IPS DF 19.7 (cell line): ENCODE data around the gene IQGAP2.
"Not testable (repeated sequence)": the region's sequence is repeated elsewhere in the genome, so short reads cannot be mapped to it uniquely, and the experiment has no call there.

Experiments
- DNase-seq: peaks from one replicate; pipeline ENCODE4 v3.0.0-alpha.2; 2013; ENCODE audit warnings: low read depth, low spot score

IQGAP2 gene, protein sequence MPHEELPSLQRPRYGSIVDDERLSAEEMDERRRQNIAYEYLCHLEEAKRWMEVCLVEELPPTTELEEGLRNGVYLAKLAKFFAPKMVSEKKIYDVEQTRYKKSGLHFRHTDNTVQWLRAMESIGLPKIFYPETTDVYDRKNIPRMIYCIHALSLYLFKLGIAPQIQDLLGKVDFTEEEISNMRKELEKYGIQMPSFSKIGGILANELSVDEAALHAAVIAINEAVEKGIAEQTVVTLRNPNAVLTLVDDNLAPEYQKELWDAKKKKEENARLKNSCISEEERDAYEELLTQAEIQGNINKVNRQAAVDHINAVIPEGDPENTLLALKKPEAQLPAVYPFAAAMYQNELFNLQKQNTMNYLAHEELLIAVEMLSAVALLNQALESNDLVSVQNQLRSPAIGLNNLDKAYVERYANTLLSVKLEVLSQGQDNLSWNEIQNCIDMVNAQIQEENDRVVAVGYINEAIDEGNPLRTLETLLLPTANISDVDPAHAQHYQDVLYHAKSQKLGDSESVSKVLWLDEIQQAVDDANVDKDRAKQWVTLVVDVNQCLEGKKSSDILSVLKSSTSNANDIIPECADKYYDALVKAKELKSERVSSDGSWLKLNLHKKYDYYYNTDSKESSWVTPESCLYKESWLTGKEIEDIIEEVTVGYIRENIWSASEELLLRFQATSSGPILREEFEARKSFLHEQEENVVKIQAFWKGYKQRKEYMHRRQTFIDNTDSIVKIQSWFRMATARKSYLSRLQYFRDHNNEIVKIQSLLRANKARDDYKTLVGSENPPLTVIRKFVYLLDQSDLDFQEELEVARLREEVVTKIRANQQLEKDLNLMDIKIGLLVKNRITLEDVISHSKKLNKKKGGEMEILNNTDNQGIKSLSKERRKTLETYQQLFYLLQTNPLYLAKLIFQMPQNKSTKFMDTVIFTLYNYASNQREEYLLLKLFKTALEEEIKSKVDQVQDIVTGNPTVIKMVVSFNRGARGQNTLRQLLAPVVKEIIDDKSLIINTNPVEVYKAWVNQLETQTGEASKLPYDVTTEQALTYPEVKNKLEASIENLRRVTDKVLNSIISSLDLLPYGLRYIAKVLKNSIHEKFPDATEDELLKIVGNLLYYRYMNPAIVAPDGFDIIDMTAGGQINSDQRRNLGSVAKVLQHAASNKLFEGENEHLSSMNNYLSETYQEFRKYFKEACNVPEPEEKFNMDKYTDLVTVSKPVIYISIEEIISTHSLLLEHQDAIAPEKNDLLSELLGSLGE (N-terminal part only)

GRCh38 chr5:76402886-76403765, at the start of gene IQGAP2:
Gene IQGAP2, plus strand, starts transcription at chr5:76403285. Its CDS starts 261 bp downstream, at chr5:76403546.
- DNase-seq: no peak

- no peak for DNase-seq
Measured at GRCh38 chr5:76356887-76357286, 46.2 kb upstream of the IQGAP2 start.

GRCh38 chr5:76363352-76364225, 39.5 kb upstream of the IQGAP2 start:
- no peak for DNase-seq

GRCh38 chr5:76364226-76364589, 38.9 kb upstream of the IQGAP2 start:
- DNase-seq: no peak

- DNase-seq: no peak
Measured at GRCh38 chr5:76365561-76365960, 37.5 kb upstream of the IQGAP2 start.

GRCh38 chr5:76366596-76366995, 36.5 kb upstream of the IQGAP2 start:
- no peak for DNase-seq

- no peak for DNase-seq
Measured at GRCh38 chr5:76367623-76368371, 35.3 kb upstream of the IQGAP2 start.

- no peak for DNase-seq
Measured at GRCh38 chr5:76368941-76369340, 34.1 kb upstream of the IQGAP2 start.

GRCh38 chr5:76369668-76370067, 33.4 kb upstream of the IQGAP2 start:
- not testable (repeated sequence) for DNase-seq

DNA sequence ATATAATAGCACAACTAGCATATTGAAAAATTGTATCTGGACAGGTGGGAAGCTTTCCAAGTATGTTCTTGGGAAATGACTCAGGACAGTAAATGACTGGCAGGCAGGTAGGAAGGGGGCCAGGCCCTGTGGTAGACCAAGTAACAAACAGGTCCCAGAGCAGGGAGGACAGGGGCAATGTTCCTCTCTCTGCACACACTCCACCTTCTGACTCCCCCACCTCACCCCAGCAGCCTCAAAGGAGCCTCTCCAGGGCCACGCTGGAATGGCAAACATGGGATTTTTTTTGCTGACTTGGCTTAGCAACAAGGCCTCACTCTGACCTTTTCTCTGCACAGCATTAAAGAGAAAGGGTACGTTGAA, 31.1 kb upstream of the IQGAP2 start:
- DNase-seq: no peak

DNA sequence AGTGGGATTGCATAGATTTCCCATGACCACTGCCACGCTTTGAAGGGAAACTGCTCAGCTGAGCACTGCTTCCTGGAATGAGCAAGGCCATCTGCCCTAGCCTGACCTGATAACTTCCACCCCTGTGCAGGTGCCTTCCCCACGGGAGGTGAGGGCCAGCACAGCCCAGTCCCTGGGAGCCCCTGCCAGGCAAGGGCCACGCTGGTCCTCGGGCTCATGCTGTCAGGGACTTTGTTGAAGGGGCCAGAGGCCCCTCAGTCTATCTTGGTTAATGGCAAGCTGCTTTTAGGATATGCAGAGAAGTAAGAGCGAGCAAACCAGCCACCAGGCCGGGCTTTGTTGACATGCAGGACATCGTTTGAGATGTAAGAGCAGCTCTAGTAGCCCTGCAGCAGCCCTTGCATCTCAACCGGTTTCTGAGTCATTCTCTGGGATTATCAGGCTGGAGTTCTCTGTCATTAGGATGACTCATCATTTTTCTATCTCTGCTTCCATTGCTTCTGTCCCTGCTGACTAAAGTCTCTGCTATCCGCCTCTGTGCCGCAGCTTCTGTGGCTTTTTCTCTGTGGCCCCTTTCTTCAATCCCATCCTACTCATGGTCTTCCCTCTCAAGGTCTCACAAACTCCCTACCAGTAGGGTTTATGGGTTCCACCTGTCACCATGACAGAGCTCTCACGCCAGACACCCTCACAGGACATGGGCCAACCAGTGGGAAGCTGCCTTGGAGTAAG, 30.6 kb upstream of the IQGAP2 start:
- no peak for DNase-seq

GRCh38 chr5:76376148-76376865, 26.8 kb upstream of the IQGAP2 start:
- no peak for DNase-seq

GRCh38 chr5:76376866-76377230, 26.2 kb upstream of the IQGAP2 start:
- no peak for DNase-seq

DNA sequence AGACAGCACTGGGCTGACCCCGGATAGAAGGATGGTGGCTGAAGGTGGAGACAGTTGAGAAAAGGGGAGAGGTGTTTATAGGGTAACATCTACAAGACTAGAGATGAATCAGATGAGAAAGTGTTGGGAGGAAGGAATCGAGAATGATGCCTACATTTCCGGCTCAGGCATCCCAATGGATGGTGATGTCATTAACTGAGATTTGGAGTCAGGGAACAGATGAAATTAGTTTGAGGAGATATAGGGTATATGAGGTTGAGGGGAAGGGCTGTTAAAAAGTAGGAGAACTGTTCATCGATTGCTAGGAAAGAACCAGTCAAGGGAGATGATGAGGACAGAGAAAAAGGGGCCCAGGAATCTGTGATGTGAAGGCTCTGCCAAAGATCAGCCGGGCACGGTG, 24.7 kb upstream of the IQGAP2 start:
- DNase-seq: no peak

DNA sequence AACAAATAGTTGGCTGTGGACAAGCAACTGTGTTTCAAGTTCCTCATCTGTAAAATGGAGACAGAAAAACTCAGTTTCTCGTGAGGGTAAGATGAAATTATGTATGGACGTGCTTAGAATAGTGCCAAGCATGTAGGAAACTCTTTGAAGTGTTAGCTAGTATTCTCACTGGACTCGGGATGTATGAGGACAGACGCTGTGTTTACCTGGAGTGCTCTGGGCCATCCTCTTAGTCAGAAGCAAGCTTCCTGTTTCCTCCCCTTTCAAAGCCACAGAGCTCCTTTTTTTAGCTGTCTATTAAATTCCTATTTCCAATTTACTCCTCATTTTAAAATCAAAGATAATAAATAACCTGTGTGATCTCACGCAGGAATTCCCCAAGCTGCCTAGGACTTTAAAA, 23.8 kb upstream of the IQGAP2 start:
- DNase-seq: no peak

DNA sequence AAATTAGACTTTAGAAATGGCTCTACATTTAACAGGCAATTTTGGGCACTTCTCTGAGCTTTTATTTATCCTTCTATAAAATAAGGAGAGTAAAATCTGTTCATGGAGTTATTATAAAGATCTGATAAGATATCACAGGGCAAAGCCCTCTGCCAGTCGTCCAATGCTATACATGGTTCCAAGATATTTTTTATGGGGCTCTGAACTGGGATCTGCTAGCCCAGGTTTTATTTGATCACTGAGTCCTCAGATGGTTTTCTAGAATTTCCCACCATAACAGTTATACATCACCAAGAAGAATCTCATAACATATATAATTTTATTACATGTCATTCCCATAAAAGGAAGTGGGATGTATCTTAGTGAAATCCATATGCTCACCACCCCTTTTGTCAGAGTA, 23.2 kb upstream of the IQGAP2 start:
- no peak for DNase-seq

GRCh38 chr5:76380346-76381066, 22.6 kb upstream of the IQGAP2 start:
- no peak for DNase-seq
